PC-3 (cell line): Measurements from ENCODE around the gene SBSN. TPM values are rescaled to one million over a fixed set of nuclear protein-coding genes. Genes with fewer than 3 reads are reported as not detected.
A peak's percentile ranks its signal among the peaks of the same experiment; 100 is the strongest.

ENCODE experiments used
- ATAC-seq: fragments of 200-7000 bp; cut with Tn5 transposase; 2 replicates; pipeline ENCODE4 v1.9.1; 2020; ENCODE audit warnings: mild to moderate bottlenecking, moderate library complexity
- BruUV-seq: library from RNA; stranded (reverse); fragments of 400-500 nt; replicated peaks from 2 replicates; lab custom pipeline; 2021; lab: Mats Ljungman, UMichigan
- CTCF ChIA-PET: fragments of 300-600 bp; sonication (Branson Sonifier 250); formaldehyde crosslinking; loops from one replicate; lab custom pipeline; 2022; ENCODE audit warnings: antibody characterized with exemption; lab: Charles Lee
- POLR2A ChIA-PET: fragments of 300-600 bp; sonication (Branson Sonifier 250); formaldehyde crosslinking; loops from one replicate; lab custom pipeline; 2022; ENCODE audit warnings: antibody characterized with exemption; ENCODE audit not compliant: unreplicated experiment; lab: Charles Lee
- DNase-seq: peaks from one replicate; pipeline ENCODE4 v3.0.0-alpha.2; 2015
- H2AFZ ChIP-seq: fragments of 300-600 bp; sonication (generic); 2 replicates; pipeline ENCODE4 v1.6.0; 2016; ENCODE audit warnings: antibody characterized with exemption, low read length
- H3F3A ChIP-seq: fragments of 300-600 bp; sonication (generic); one replicate; pipeline ENCODE4 v1.6.0; 2017; ENCODE audit warnings: antibody characterized with exemption, low read length, control low read depth, mild to moderate bottlenecking; ENCODE audit not compliant: unreplicated experiment
- H3K27ac ChIP-seq: fragments of 300-600 bp; sonication (generic); 2 replicates; pipeline ENCODE4 v1.5.1; 2016; ENCODE audit warnings: mild to moderate bottlenecking, low read length
- H3K27me3 ChIP-seq: fragments of 300-600 bp; sonication (generic); 2 replicates; pipeline ENCODE4 v1.6.1; 2016; ENCODE audit warnings: low read length, mixed read lengths
- H3K36me3 ChIP-seq: fragments of 300-600 bp; sonication (generic); 2 replicates; pipeline ENCODE4 v1.6.1; 2016; ENCODE audit warnings: low read depth, mixed run types, low read length, mixed read lengths
- H3K4me1 ChIP-seq: fragments of 300-600 bp; sonication (generic); 2 replicates; pipeline ENCODE4 v1.5.1; 2016; ENCODE audit warnings: low read length; ENCODE audit not compliant: insufficient read depth
- H3K4me2 ChIP-seq: fragments of 300-600 bp; sonication (generic); 2 replicates; pipeline ENCODE4 v1.6.0; 2016; ENCODE audit warnings: low read length
- H3K4me3 ChIP-seq: fragments of 300-600 bp; sonication (generic); 2 replicates; pipeline ENCODE4 v1.5.1; 2016; ENCODE audit warnings: mild to moderate bottlenecking, low read length, mixed read lengths
- H3K79me2 ChIP-seq: fragments of 300-600 bp; sonication (generic); 2 replicates; pipeline ENCODE4 v1.6.1; 2017; ENCODE audit warnings: low read length, mixed read lengths
- H3K9ac ChIP-seq: fragments of 300-600 bp; sonication (generic); 2 replicates; pipeline ENCODE4 v1.6.0; 2016; ENCODE audit warnings: mild to moderate bottlenecking, low read length
- H3K9me2 ChIP-seq: fragments of 300-600 bp; sonication (generic); replicated peaks from 2 replicates; pipeline ENCODE4 v1.6.1; 2016; ENCODE audit warnings: mixed run types, low read length, mixed read lengths
- H3K9me3 ChIP-seq: fragments of 300-600 bp; sonication (generic); 2 replicates; pipeline ENCODE4 v1.6.1; 2016; ENCODE audit warnings: low read length, mixed read lengths
- H4K20me1 ChIP-seq: fragments of 300-600 bp; sonication (generic); 2 replicates; pipeline ENCODE4 v1.6.1; 2016; ENCODE audit warnings: low read length, mixed read lengths
- EZH2 ChIP-seq: fragments of 300-600 bp; sonication (generic); IDR thresholded peaks from one replicate; pipeline ENCODE4 v1.6.1; 2017; ENCODE audit warnings: antibody characterized with exemption, mild to moderate bottlenecking, low read length; ENCODE audit not compliant: unreplicated experiment
- EZH2phosphoT487 ChIP-seq: fragments of 300-600 bp; sonication (generic); IDR thresholded peaks from 2 replicates; pipeline ENCODE4 v1.6.1; 2018; ENCODE audit warnings: mild to moderate bottlenecking, antibody characterized with exemption, low read length, borderline replicate concordance
- intact Hi-C: fragments of 100-400 bp; cut with micrococcal nuclease; formaldehyde crosslinking; loops from 2 replicates; pipeline ENCODE4 v1.9.0; 2023
- total RNA-seq: library from RNA; depleted of rRNA; stranded (reverse); fragments of >200 nt; gene quantifications from 2 replicates; pipeline ENCODE4 v1.2.3, GENCODE V29; 2014
- TF ChIP-seq, protein P1 (sequence below): fragments of 300-600 bp; sonication (generic); conservative IDR thresholded peaks from 2 replicates; pipeline ENCODE4 v1.5.1; 2017; ENCODE audit warnings: antibody characterized with exemption, low read depth, mild to moderate bottlenecking, low read length

Gene SBSN
- total RNA-seq, 1 experiment from 2014 or later: 0.26 TPM

DNA sequence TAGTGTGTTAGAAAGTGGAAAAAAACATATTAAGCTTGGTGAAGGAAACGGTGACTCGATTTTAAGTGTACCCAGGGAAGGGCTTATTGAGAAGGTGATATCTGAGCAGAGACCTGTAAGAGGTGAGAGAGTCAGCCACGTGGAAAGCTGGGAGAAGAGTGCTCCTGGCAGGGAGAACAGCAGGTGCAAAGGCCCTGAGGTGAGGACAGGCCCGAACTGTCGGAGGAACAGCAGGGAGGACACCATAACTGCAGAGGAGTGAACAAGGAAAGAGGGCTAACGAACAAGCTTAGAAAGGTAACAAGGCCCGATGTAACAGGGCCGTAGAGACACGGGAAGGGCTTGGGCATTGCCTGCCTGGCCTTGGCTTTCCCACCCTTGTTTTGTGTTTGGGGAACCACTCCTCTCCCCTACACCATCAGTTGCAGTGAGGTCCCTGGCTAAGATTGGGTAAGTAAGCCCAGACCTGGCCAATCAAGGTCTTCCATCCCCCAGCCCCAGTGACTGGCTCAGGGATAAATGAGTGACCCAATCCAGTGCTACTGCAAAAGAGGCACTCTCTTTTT, 28.0 kb upstream of the SBSN start:
- DNase-seq (no peak), ATAC-seq (no peak)
- Histone ChIP-seq H3K27ac (no peak overlapping the region), H3K9ac (no peak overlapping the region), H3K9me3 (no peaks in the 10 kb centered on the region), H3K9me2 (no peaks in the 10 kb centered on the region), H3K4me1 (peaks cover 5% of the 10 kb centered on the region; the same call in 1 of the 2 replicates), H3F3A (no peaks in the 10 kb centered on the region), H3K79me2 (no peaks in the 10 kb centered on the region), H3K36me3 (no peaks in the 10 kb centered on the region), H3K4me2 (no peak overlapping the region), H3K4me3 (no peak overlapping the region), H4K20me1 (no peaks in the 10 kb centered on the region), H3K27me3 (no peaks in the 10 kb centered on the region), H2AFZ (no peak overlapping the region)
- intact Hi-C loops: no loop called here
- TF ChIP-seq EZH2 (no peak), EZH2phosphoT487 (no peak)
- TF ChIP-seq, protein P1, sequence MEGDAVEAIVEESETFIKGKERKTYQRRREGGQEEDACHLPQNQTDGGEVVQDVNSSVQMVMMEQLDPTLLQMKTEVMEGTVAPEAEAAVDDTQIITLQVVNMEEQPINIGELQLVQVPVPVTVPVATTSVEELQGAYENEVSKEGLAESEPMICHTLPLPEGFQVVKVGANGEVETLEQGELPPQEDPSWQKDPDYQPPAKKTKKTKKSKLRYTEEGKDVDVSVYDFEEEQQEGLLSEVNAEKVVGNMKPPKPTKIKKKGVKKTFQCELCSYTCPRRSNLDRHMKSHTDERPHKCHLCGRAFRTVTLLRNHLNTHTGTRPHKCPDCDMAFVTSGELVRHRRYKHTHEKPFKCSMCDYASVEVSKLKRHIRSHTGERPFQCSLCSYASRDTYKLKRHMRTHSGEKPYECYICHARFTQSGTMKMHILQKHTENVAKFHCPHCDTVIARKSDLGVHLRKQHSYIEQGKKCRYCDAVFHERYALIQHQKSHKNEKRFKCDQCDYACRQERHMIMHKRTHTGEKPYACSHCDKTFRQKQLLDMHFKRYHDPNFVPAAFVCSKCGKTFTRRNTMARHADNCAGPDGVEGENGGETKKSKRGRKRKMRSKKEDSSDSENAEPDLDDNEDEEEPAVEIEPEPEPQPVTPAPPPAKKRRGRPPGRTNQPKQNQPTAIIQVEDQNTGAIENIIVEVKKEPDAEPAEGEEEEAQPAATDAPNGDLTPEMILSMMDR: no peak
- ChIA-PET POLR2A (interaction anchor here (0.5 kb wide), 1 partner anchor 46 kb away, joined by 3 read pairs; no protein-coding TSS in a partner anchor), CTCF (no interaction called here)
- no TSS peak for BruUV-seq

DNA sequence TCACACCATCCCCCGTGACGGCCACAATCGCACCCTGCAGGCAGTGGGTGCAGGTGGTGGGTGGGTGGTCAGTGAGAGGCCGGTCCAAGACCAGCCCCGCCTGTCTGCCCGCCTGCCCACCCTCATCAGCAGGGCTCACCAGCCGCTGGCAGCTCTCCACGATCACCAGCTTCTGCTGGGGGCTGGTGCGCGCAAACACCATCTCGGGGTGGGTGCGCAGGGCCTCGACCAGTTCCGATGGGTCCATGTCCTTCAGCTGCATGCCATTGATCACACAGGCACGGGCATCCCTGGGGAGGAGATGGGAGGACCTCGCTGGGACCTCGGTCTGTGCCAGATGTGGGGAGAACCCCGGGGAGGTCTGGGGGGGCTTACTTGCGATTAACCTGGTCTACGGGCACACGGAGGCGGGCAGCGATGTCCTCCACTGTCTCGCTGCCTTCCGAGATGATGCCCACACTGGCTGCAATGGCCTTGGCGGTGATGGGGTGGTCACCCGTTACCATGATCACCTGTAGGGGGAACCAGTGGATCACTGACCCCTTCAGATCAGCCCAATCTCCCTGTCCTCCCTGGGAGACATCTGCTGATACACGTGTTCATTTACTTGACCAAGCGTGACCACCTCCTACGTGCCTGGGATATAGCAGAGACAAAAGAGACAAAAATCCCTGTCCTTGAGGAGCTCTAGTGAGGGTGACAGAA, 27.3 kb upstream of the SBSN start:
- Histone ChIP-seq H3K9ac (no peak overlapping the region), H4K20me1 (no peaks in the 10 kb centered on the region), H3K4me2 (no peak overlapping the region), H3K4me3 (no peak overlapping the region), H2AFZ (no peak overlapping the region), H3K4me1 (peaks cover 5% of the 10 kb centered on the region; the same call in 1 of the 2 replicates), H3K36me3 (no peaks in the 10 kb centered on the region), H3K27ac (no peak overlapping the region), H3K9me2 (no peaks in the 10 kb centered on the region), H3K27me3 (no peaks in the 10 kb centered on the region), H3F3A (no peaks in the 10 kb centered on the region), H3K9me3 (no peaks in the 10 kb centered on the region), H3K79me2 (no peaks in the 10 kb centered on the region)
- TF ChIP-seq, protein P1: peak; percentile 39
- no peak for TF ChIP-seq EZH2phosphoT487
- BruUV-seq: no TSS peak
- peak; percentile 25 for DNase-seq
- intact Hi-C loops: no loop called here
- ATAC-seq: peak; percentile 53; the same call in 1 of the 2 replicates
- ChIA-PET POLR2A (interaction anchor here (0.5 kb wide), 1 partner anchor 46 kb away, joined by 3 read pairs; no protein-coding TSS in a partner anchor), CTCF (no interaction called here)

DNA sequence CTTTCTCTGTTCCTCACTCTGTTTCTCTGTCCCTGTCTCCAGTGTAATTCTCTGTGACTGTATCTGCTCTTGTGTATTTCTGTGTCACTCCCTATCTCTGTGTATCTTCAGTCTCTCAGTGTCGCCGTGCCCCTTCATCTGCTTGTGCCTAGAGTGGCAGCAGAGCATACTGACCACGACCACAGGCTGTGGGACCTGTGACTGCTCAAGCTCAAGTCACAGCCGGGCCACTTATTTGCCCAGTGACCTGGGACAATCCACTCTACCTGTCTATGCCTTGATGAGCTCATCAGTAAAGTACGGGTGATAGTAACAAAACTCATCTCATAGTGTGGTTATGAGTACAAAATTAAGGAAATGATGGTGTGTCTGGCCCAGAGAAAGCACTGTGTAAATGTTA, 26.0 kb upstream of the SBSN start:
- intact Hi-C loops: no loop called here
- ChIA-PET CTCF (no interaction called here), POLR2A (no interaction called here)
- Histone ChIP-seq H4K20me1 (no peaks in the 10 kb centered on the region), H3K4me1 (peaks cover 5% of the 10 kb centered on the region; the same call in 1 of the 2 replicates), H3K4me3 (no peak overlapping the region), H3K9me2 (no peaks in the 10 kb centered on the region), H3K27me3 (no peaks in the 10 kb centered on the region), H3K27ac (no peak overlapping the region), H3K79me2 (no peaks in the 10 kb centered on the region), H3K36me3 (no peaks in the 10 kb centered on the region), H2AFZ (no peak overlapping the region), H3F3A (no peaks in the 10 kb centered on the region), H3K9me3 (no peaks in the 10 kb centered on the region), H3K4me2 (no peak overlapping the region), H3K9ac (no peak overlapping the region)
- TF ChIP-seq EZH2phosphoT487 (no peak), EZH2 (no peak)
- TF ChIP-seq, protein P1: no peak
- peak; percentile 2 for DNase-seq
- no peak; the same call in none of the 2 replicates for ATAC-seq
- BruUV-seq: no TSS peak
